HepG2 (cell line): ENCODE data around the gene PLXDC2. TPM values are rescaled to one million over a fixed set of nuclear protein-coding genes. Genes with fewer than 3 reads are reported as not detected.
A peak's percentile ranks its signal among the peaks of the same experiment; 100 is the strongest.

Experiments
- ATAC-seq: fragments of 200-7000 bp; cut with Tn5 transposase; 3 replicates; pipeline ENCODE4 v1.9.1; 2020; ENCODE audit warnings: mild to moderate bottlenecking, moderate library complexity
- BruUV-seq: library from RNA; stranded (reverse); fragments of 400-500 nt; replicated peaks from 2 replicates; lab custom pipeline; 2021; lab: Mats Ljungman, UMichigan
- CTCF ChIA-PET: fragments of 300-600 bp; formaldehyde crosslinking; extraction: SDS; loops from one replicate; lab custom pipeline; 2021; ENCODE audit warnings: low total read pairs, inconsistent platforms, low intra/inter-chr PET ratio; lab: Yijun Ruan, JAX
- POLR2A ChIA-PET: fragments of 350-600 bp; sonication (Branson Sonifier 250); formaldehyde crosslinking; loops from one replicate; lab custom pipeline; 2020; ENCODE audit warnings: antibody characterized with exemption, inconsistent platforms; lab: Yijun Ruan, JAX
- DNase-seq: peaks from one replicate; pipeline ENCODE4 v3.0.0-alpha.2; 2015; ENCODE audit warnings: low spot score
- FAIRE-seq: peaks from 3 replicates; lab custom pipeline; 2011; peaks lifted over from hg19 to GRCh38; lab: Jason Lieb, UNC
- H2AFZ ChIP-seq: one replicate; pipeline ENCODE4 v1.6.1; 2011; ENCODE audit warnings: low read length, inconsistent platforms
- H3K27ac ChIP-seq: fragments of 300-600 bp; 3 replicates; pipeline ENCODE4 v1.8.0; 2011; ENCODE audit warnings: mixed run types, mild to moderate bottlenecking, mixed read lengths, low read length, inconsistent platforms; ENCODE audit not compliant: insufficient read depth; ENCODE audit errors: extremely low read length
- H3K27me3 ChIP-seq, 2 experiments: fragments of 200-600 bp in 1 of 2; 2 replicates in 1 of 2; 3 replicates in 1 of 2; pipeline versions ENCODE4 v1.6.0 to v1.8.0; 2011; ENCODE audit warnings: low read length in 2 of 2, mild to moderate bottlenecking in 2 of 2, moderate library complexity in 2 of 2, inconsistent platforms in 1 of 2; ENCODE audit not compliant: insufficient read depth in 2 of 2, control insufficient read depth in 1 of 2
- H3K36me3 ChIP-seq, 2 experiments: fragments of 200-600 bp in 1 of 2; replicated peaks in 1 of 2; 2 replicates in 1 of 2; 3 replicates in 1 of 2; pipeline versions ENCODE4 v1.5.1 to v1.8.0; 2011; ENCODE audit warnings: low read length in 2 of 2, inconsistent platforms in 1 of 2; ENCODE audit not compliant: insufficient read depth in 2 of 2, control insufficient read depth in 1 of 2
- H3K4me1 ChIP-seq: 2 replicates; pipeline ENCODE4 v1.5.1; 2012; ENCODE audit warnings: low read length, inconsistent platforms; ENCODE audit not compliant: insufficient read depth
- H3K4me2 ChIP-seq: 2 replicates; pipeline ENCODE4 v1.6.0; 2011; ENCODE audit warnings: low read depth, low read length, inconsistent platforms
- H3K4me3 ChIP-seq, 3 experiments: fragments of 200-600 bp in 1 of 3; sonication (generic), shearing (Covaris generic) in 1 of 3; replicated peaks in 1 of 3; 2 replicates each; pipeline ENCODE4 v1.5.1; 2011 to 2016; ENCODE audit warnings: low read length in 3 of 3, inconsistent platforms in 2 of 3, low read depth in 2 of 3, mild to moderate bottlenecking in 2 of 3, control low read depth in 1 of 3, mixed read lengths in 1 of 3; ENCODE audit not compliant: insufficient read depth in 1 of 3
- H3K79me2 ChIP-seq: one replicate; pipeline ENCODE4 v1.6.1; 2011; ENCODE audit warnings: low read length, inconsistent platforms; ENCODE audit not compliant: insufficient read depth
- H3K9ac ChIP-seq: 2 replicates; pipeline ENCODE4 v1.6.0; 2011; ENCODE audit warnings: mild to moderate bottlenecking, low read depth, low read length, inconsistent platforms; ENCODE audit not compliant: insufficient read depth
- H3K9me3 ChIP-seq: 2 replicates; pipeline ENCODE4 v1.5.1; 2012; ENCODE audit warnings: mild to moderate bottlenecking, low read length
- H4K20me1 ChIP-seq: 2 replicates; pipeline ENCODE4 v1.6.0; 2011; ENCODE audit warnings: inconsistent platforms, mild to moderate bottlenecking, low read length, moderate library complexity; ENCODE audit not compliant: insufficient read depth
- FOSL1 ChIP-seq: sonication (generic); formaldehyde crosslinking; IDR thresholded peaks from 2 replicates; pipeline ENCODE4 v1.9.0; 2021; ENCODE audit warnings: missing genetic modification reagents, borderline replicate concordance
- NFE2L1 ChIP-seq: sonication (generic); formaldehyde crosslinking; IDR thresholded peaks from 2 replicates; pipeline ENCODE4 v1.4.0; 2020; ENCODE audit warnings: missing genetic modification reagents, mild to moderate bottlenecking, borderline replicate concordance
- SMAD9 ChIP-seq: sonication (generic); formaldehyde crosslinking; IDR thresholded peaks from 2 replicates; pipeline ENCODE4 v1.5.1; 2020; ENCODE audit warnings: mild to moderate bottlenecking, missing genetic modification reagents
- ZBTB20 ChIP-seq: sonication (generic); formaldehyde crosslinking; IDR thresholded peaks from 2 replicates; pipeline ENCODE4 v1.8.1; 2023; ENCODE audit warnings: missing genetic modification reagents, low read depth, mild to moderate bottlenecking, borderline replicate concordance
- ZFP1 ChIP-seq: IDR thresholded peaks from 2 replicates; pipeline ENCODE4 v1.6.1; 2016
- ZMAT3 ChIP-seq: sonication (generic); formaldehyde crosslinking; conservative IDR thresholded peaks from 2 replicates; pipeline ENCODE4 v1.7.0; 2021; ENCODE audit warnings: missing genetic modification reagents
- ZNF20 ChIP-seq: sonication (generic); formaldehyde crosslinking; IDR thresholded peaks from 2 replicates; pipeline ENCODE4 v1.4.0; 2020; ENCODE audit warnings: mild to moderate bottlenecking, moderate library complexity, missing genetic modification reagents
- ZNF235 ChIP-seq: sonication (generic); formaldehyde crosslinking; IDR thresholded peaks from 2 replicates; pipeline ENCODE4 v1.8.1; 2023; ENCODE audit warnings: mild to moderate bottlenecking, missing genetic modification reagents, borderline replicate concordance
- ZNF337 ChIP-seq: sonication (generic); formaldehyde crosslinking; IDR thresholded peaks from 2 replicates; pipeline ENCODE4 v1.5.1; 2020; ENCODE audit warnings: missing genetic modification reagents, low read depth, mild to moderate bottlenecking, borderline replicate concordance
- ZNF644 ChIP-seq: IDR thresholded peaks from 2 replicates; pipeline ENCODE4 v1.6.1; 2016; ENCODE audit warnings: low read depth
- ZNF703 ChIP-seq: sonication (generic); formaldehyde crosslinking; IDR thresholded peaks from 2 replicates; pipeline ENCODE4 v1.5.1; 2020; ENCODE audit warnings: missing genetic modification reagents, mild to moderate bottlenecking, moderate library complexity, borderline replicate concordance
- ZNF83 ChIP-seq: sonication (generic); formaldehyde crosslinking; IDR thresholded peaks from 2 replicates; pipeline ENCODE4 v1.4.0; 2020; ENCODE audit warnings: missing genetic modification reagents, mild to moderate bottlenecking, borderline replicate concordance
- WGBS: methylation state at CpG from one replicate; pipeline ENCODE4 v1.1.6; 2017; ENCODE audit warnings: low lambda C conversion rate; 5-methylcytosine and 5-hydroxymethylcytosine counted together
- in situ Hi-C: cut with HindIII; loops from 2 replicates; pipeline ENCODE4 v1.10.0; 2017; ENCODE audit warnings: low pct_unique_long_range_greater_than_20kb; ENCODE audit not compliant: extremely low pct_ligation_motif_present
- intact Hi-C: fragments of 100-400 bp; cut with micrococcal nuclease; formaldehyde crosslinking; loops from one replicate; pipeline ENCODE4 v1.10.0; 2022; ENCODE audit not compliant: unreplicated experiment
- polyA plus RNA-seq, 8 experiments: library from polyadenylated mRNA; depleted of rRNA in 3 of 8; stranded (reverse) in 7 of 8; unstranded in 1 of 8; fragments of >200 nt; fragmentation: Illumina TruSeq in 4 of 8; extraction: Trizol in 4 of 8; gene quantifications; 2 replicates each; pipeline versions ENCODE4 v1.2.1 to v1.2.3, GENCODE V29; 2011 to 2016; ENCODE audit warnings: low read depth in 4 of 8, missing spikeins in 1 of 8, mixed read lengths in 1 of 8; ENCODE audit not compliant: insufficient read depth in 1 of 8
- total RNA-seq, 5 experiments: library from RNA; depleted of rRNA; stranded (reverse); fragments of >200 nt; fragmentation: Illumina TruSeq; extraction: Trizol; gene quantifications; 2 replicates each; pipeline ENCODE4 v1.2.3, GENCODE V29; 2016; ENCODE audit warnings: low read depth in 1 of 5
- TF ChIP-seq, protein P1 (sequence below): sonication (generic); formaldehyde crosslinking; IDR thresholded peaks from 2 replicates; pipeline ENCODE4 v1.8.0; 2022; ENCODE audit warnings: missing genetic modification reagents, mild to moderate bottlenecking, moderate library complexity, borderline replicate concordance
- TF ChIP-seq, protein P2 (sequence below): IDR thresholded peaks from 2 replicates; pipeline ENCODE4 v1.6.1; 2016; ENCODE audit warnings: low read depth, missing genetic modification reagents, missing compliant biosample characterization

Gene PLXDC2
- total and polyA plus RNA-seq, 2 of the 13 experiments (the other 11 are each of a cell fraction or from before 2014, with no cell fraction given): 2.1 to 2.4 TPM

DNA sequence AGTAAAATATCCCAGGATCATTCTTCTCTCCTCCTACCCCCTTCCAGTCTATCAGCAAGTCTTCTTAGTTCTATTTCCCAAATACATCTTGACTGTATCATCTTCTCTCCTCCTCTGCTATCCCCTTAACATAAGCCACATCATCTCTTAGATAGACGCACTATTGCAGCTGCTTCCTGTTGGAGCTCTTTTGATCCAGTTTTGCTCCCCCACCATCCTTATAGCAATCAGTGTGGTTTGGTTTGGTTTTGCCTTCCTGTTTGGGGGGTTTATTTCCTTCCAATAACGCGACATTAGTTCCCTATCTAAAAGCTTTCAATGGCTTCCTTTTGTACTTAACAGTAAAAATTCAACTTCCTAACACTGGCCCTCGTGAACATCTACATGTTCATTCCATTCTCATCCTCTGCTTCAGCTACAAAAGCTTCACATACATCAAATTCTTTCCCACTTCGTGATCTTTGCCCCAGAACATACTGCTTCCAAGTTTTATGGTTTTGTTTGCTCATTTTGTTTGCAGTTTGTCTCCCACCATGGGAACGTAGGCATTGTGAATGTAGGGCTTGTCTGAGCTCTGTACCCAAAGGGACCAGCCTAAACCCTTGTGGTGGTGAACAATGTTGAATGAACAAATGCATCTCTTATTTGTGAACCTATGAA lies 33.7 kb upstream of the PLXDC2 start:
- H3K4me3 ChIP-seq: no peak overlapping the region; a peak in 1 of 6 replicates
- ATAC-seq (peak; percentile 100), DNase-seq (peak; percentile 94), FAIRE-seq (peak; percentile 78)
- POLR2A ChIA-PET: interaction anchor here (1.4 kb wide), 1 partner anchor 1713 kb away, joined by 4 read pairs; no protein-coding TSS in a partner anchor
- H3K4me1 ChIP-seq: peaks cover 25% of the 10 kb centered on the region
- in situ Hi-C loops: loop anchor here (25.0 kb wide), 1 partner anchor 1095 kb away; no protein-coding TSS in a partner anchor
- no TSS peak for BruUV-seq
- H3K4me2 ChIP-seq: peak overlapping the region; percentile 45
- WGBS: 5% methylated on average over 6 of the region's 6 CpGs
- H3K36me3 ChIP-seq: no peaks in the 10 kb centered on the region
- CTCF ChIA-PET: no interaction called here
- peak overlapping the region; percentile 61 for H3K27ac ChIP-seq
- no peaks in the 10 kb centered on the region for H3K9me3 ChIP-seq
- no peaks in the 10 kb centered on the region for H3K27me3 ChIP-seq
- peak overlapping the region; percentile 29 for H2AFZ ChIP-seq
- intact Hi-C loops: loop anchor here (2.0 to 10.0 kb wide), 3 partner anchors 14 to 438 kb away; no protein-coding TSS in a partner anchor
- H3K9ac ChIP-seq: peak overlapping the region; percentile 25
- no peaks in the 10 kb centered on the region for H3K79me2 ChIP-seq
- H4K20me1 ChIP-seq: no peaks in the 10 kb centered on the region
- TF ChIP-seq SMAD9: no peak
- TF ChIP-seq, protein P1, sequence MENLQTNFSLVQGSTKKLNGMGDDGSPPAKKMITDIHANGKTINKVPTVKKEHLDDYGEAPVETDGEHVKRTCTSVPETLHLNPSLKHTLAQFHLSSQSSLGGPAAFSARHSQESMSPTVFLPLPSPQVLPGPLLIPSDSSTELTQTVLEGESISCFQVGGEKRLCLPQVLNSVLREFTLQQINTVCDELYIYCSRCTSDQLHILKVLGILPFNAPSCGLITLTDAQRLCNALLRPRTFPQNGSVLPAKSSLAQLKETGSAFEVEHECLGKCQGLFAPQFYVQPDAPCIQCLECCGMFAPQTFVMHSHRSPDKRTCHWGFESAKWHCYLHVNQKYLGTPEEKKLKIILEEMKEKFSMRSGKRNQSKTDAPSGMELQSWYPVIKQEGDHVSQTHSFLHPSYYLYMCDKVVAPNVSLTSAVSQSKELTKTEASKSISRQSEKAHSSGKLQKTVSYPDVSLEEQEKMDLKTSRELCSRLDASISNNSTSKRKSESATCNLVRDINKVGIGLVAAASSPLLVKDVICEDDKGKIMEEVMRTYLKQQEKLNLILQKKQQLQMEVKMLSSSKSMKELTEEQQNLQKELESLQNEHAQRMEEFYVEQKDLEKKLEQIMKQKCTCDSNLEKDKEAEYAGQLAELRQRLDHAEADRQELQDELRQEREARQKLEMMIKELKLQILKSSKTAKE: peak; percentile 51; the same call in 1 of the 2 replicates
- TF ChIP-seq FOSL1 (CRISPR knock-in tag): no peak
- TF ChIP-seq ZNF83: no peak
- TF ChIP-seq, protein P2, sequence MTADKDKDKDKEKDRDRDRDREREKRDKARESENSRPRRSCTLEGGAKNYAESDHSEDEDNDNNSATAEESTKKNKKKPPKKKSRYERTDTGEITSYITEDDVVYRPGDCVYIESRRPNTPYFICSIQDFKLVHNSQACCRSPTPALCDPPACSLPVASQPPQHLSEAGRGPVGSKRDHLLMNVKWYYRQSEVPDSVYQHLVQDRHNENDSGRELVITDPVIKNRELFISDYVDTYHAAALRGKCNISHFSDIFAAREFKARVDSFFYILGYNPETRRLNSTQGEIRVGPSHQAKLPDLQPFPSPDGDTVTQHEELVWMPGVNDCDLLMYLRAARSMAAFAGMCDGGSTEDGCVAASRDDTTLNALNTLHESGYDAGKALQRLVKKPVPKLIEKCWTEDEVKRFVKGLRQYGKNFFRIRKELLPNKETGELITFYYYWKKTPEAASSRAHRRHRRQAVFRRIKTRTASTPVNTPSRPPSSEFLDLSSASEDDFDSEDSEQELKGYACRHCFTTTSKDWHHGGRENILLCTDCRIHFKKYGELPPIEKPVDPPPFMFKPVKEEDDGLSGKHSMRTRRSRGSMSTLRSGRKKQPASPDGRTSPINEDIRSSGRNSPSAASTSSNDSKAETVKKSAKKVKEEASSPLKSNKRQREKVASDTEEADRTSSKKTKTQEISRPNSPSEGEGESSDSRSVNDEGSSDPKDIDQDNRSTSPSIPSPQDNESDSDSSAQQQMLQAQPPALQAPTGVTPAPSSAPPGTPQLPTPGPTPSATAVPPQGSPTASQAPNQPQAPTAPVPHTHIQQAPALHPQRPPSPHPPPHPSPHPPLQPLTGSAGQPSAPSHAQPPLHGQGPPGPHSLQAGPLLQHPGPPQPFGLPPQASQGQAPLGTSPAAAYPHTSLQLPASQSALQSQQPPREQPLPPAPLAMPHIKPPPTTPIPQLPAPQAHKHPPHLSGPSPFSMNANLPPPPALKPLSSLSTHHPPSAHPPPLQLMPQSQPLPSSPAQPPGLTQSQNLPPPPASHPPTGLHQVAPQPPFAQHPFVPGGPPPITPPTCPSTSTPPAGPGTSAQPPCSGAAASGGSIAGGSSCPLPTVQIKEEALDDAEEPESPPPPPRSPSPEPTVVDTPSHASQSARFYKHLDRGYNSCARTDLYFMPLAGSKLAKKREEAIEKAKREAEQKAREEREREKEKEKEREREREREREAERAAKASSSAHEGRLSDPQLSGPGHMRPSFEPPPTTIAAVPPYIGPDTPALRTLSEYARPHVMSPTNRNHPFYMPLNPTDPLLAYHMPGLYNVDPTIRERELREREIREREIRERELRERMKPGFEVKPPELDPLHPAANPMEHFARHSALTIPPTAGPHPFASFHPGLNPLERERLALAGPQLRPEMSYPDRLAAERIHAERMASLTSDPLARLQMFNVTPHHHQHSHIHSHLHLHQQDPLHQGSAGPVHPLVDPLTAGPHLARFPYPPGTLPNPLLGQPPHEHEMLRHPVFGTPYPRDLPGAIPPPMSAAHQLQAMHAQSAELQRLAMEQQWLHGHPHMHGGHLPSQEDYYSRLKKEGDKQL (CRISPR knock-in tag): no peak
- peak; percentile 94 for TF ChIP-seq ZNF644 (CRISPR knock-in tag)
- 0 out of 2 replicates have a peak, but pooled peaks have one; percentile 43 for TF ChIP-seq ZBTB20
- no peak for TF ChIP-seq ZMAT3 (CRISPR knock-in tag)
- TF ChIP-seq NFE2L1 (CRISPR knock-in tag): no peak
- TF ChIP-seq ZNF20: no peak
- peak; percentile 73; the same call in 1 of the 2 replicates for TF ChIP-seq ZNF337 (CRISPR knock-in tag)
- TF ChIP-seq ZNF235 (CRISPR knock-in tag): no peak
- TF ChIP-seq ZFP1 (CRISPR knock-in tag): no peak
- TF ChIP-seq ZNF703: no peak
